ENCODE measurements around the gene PHKG2.

Gene PHKG2

GRCh38 chr16:30786115-30786935 lies 38.1 kb downstream of the PHKG2 start:
- TF ChIP-seq CTCF (IDR thresholded peaks at IDR 0.05; ENCODE audit: insufficient read depth, low read depth, low read length, missing control alignments) = no peak
- no peak for DNase-seq (ENCODE audit: low read depth)
- peak overlapping the region; percentile 60 for H3K4me3 ChIP-seq (ENCODE audit: low read depth, low read length)

- no peak for DNase-seq (ENCODE audit: low read depth)
- H3K4me3 ChIP-seq (ENCODE audit: low read depth, low read length) = peak within 1 kb of the TSS; percentile 60
- no peak for TF ChIP-seq CTCF (IDR thresholded peaks at IDR 0.05; ENCODE audit: insufficient read depth, low read depth, low read length, missing control alignments)
Measured at GRCh38 chr16:30786936-30787612, 38.8 kb downstream of the PHKG2 start, which contains the start of gene ZNF629. TSS of gene ZNF629 (minus strand) at chr16:30787205. CDS start at chr16:30784482, 2,723 bp downstream.

- peak overlapping the region; percentile 60 for H3K4me3 ChIP-seq (ENCODE audit: low read depth, low read length)
- no peak for TF ChIP-seq CTCF (IDR thresholded peaks at IDR 0.05; ENCODE audit: insufficient read depth, low read depth, low read length, missing control alignments)
- no peak for DNase-seq (ENCODE audit: low read depth)
Measured at GRCh38 chr16:30787613-30788378, 39.6 kb downstream of the PHKG2 start.

- no peak overlapping the region for H3K4me3 ChIP-seq (ENCODE audit: low read depth, low read length)
Measured at GRCh38 chr16:30793508-30794069, 45.4 kb downstream of the PHKG2 start.

GRCh38 chr16:30794634-30795033 lies 46.4 kb downstream of the PHKG2 start:
- no peak for TF ChIP-seq CTCF (IDR thresholded peaks at IDR 0.05; ENCODE audit: insufficient read depth, low read depth, low read length, missing control alignments)
- H3K4me3 ChIP-seq (ENCODE audit: low read depth, low read length) = no peak overlapping the region
- DNase-seq (ENCODE audit: low read depth) = no peak

More at GRCh38 chr16:30793508-30794069, 45.4 kb downstream of the PHKG2 start:
- TF ChIP-seq CTCF (IDR thresholded peaks at IDR 0.05; ENCODE audit: insufficient read depth, low read depth, low read length, missing control alignments) = no peak
- DNase-seq (ENCODE audit: low read depth) = no peak

GRCh38 chr16:30797670-30798309 lies 49.6 kb downstream of the PHKG2 start:
- no peak for TF ChIP-seq CTCF (IDR thresholded peaks at IDR 0.05; ENCODE audit: insufficient read depth, low read depth, low read length, missing control alignments)
- H3K4me3 ChIP-seq (ENCODE audit: low read depth, low read length) = no peak overlapping the region
- DNase-seq (ENCODE audit: low read depth) = no peak
